SH-SY5Y (cell line): Measurements from ENCODE around the gene TSPO2.

Experiments
- GATA2 ChIP-seq: IDR thresholded peaks from 2 replicates; pipeline ENCODE4 v1.6.1; 2011; ENCODE audit warnings: mild to moderate bottlenecking, low read depth, low read length
- GATA3 ChIP-seq: IDR thresholded peaks from 2 replicates; pipeline ENCODE4 v1.6.1; 2011; ENCODE audit warnings: low read depth, mild to moderate bottlenecking, low read length, moderate library complexity

- no peak for TF ChIP-seq GATA2
- no peak for TF ChIP-seq GATA3
Measured at GRCh38 chr6:41066867-41067304, 24.6 kb downstream of the TSPO2 start.
